GM18526 (cell line): ENCODE measurements around the gene TRPM2.

Experiments
- POLR2A ChIP-seq: IDR thresholded peaks from 3 replicates; pipeline ENCODE4 v1.6.1; 2011; ENCODE audit not compliant: insufficient read length; ENCODE audit errors: extremely low read depth

Gene TRPM2

GRCh38 chr21:44442266-44443125 lies 89.1 kb downstream of the TRPM2 start:
- TF ChIP-seq POLR2A: no peak

- TF ChIP-seq POLR2A: no peak
Observed at GRCh38 chr21:44443291-44443890, 90.0 kb downstream of the TRPM2 start.

GRCh38 chr21:44443891-44444285 lies 90.5 kb downstream of the TRPM2 start:
- TF ChIP-seq POLR2A: no peak

- no peak for TF ChIP-seq POLR2A
Observed at GRCh38 chr21:44444286-44444931, 91.0 kb downstream of the TRPM2 start.

GRCh38 chr21:44445145-44445812 lies 91.9 kb downstream of the TRPM2 start:
- TF ChIP-seq POLR2A: no peak

- no peak for TF ChIP-seq POLR2A
Observed at GRCh38 chr21:44448651-44449131, 95.3 kb downstream of the TRPM2 start.

- TF ChIP-seq POLR2A: no peak
Observed at GRCh38 chr21:44449473-44450363, 96.3 kb downstream of the TRPM2 start.

GRCh38 chr21:44450402-44450801 lies 97.0 kb downstream of the TRPM2 start:
- no peak for TF ChIP-seq POLR2A

- no peak for TF ChIP-seq POLR2A
Observed at GRCh38 chr21:44450999-44451398, 97.6 kb downstream of the TRPM2 start.

GRCh38 chr21:44453120-44453519 lies 99.7 kb downstream of the TRPM2 start:
- no peak for TF ChIP-seq POLR2A

GRCh38 chr21:44454058-44454457 lies 100.6 kb downstream of the TRPM2 start:
- no peak for TF ChIP-seq POLR2A

GRCh38 chr21:44454747-44455523 lies 101.5 kb downstream of the TRPM2 start, which contains the start of gene LRRC3:
Gene LRRC3 (plus strand): TSS chr21:44455510. CDS start chr21:44456645, 1,135 bp downstream.
- TF ChIP-seq POLR2A: no peak

GRCh38 chr21:44455524-44456213 lies 102.2 kb downstream of the TRPM2 start:
- TF ChIP-seq POLR2A: no peak
